ENCODE data around the gene MAP2K6. TPM values are rescaled to one million over a fixed set of nuclear protein-coding genes. Genes with fewer than 3 reads are reported as not detected.

MAP2K6 gene
- total and polyA plus RNA-seq, 2 of the 8 experiments (the other 6 are each of a cell fraction or from before 2014, with no cell fraction given): 11.0 to 44.1 TPM

DNA sequence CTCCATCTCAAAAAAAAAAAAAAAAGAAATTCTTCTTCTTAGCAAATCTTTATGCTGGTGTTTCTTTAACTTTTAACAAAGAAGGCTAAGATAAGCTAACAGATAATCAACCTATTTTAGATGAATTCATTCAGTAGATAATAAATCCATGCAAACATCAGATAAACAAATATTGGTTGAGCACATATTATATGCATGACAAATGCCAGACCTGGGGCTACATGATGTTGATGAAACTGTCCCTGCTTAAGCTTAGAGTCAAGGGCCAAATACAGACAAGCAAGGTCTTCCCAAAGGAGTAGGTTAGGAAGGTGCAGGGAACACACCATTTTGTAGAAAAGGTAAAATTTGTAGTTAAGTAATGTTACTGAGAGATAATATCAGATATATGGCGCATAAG lies 6.7 kb upstream of the MAP2K6 start:
- ChIA-PET POLR2A (ENCODE audit: partially characterized antibody) (no interaction called here), CTCF (ENCODE audit: partially characterized antibody) (interaction anchor here (0.6 to 2.9 kb wide), 7 partner anchors 9 to 871 kb away, joined by 3 to 13 read pairs (median 3); no protein-coding TSS in a partner anchor)
- no peak for TF ChIP-seq HDAC2 (IDR thresholded peaks at IDR 0.05; ENCODE audit: borderline replicate concordance in 1 of 2, low read depth in 2 of 2, low read length in 2 of 2)
- no peak for TF ChIP-seq CBX8 (IDR thresholded peaks at IDR 0.05; ENCODE audit: borderline replicate concordance, low read depth, low read length)
- TF ChIP-seq SIRT6 (IDR thresholded peaks at IDR 0.05; ENCODE audit: low read length): no peak
- TF ChIP-seq EZH2 (IDR thresholded peaks at IDR 0.05; ENCODE audit: low read depth, low read length, severe bottlenecking): no peak
- no peak for TF ChIP-seq PHF8 (conservative IDR thresholded peaks at IDR 0.05; ENCODE audit: low read depth, low read length)
- TF ChIP-seq FOSL1 (IDR thresholded peaks at IDR 0.05; ENCODE audit: insufficient read depth, low read depth, low read length): no peak
- no peak for TF ChIP-seq TAF1 (IDR thresholded peaks at IDR 0.05; ENCODE audit: low read depth, low read length)
- TF ChIP-seq POLR2AphosphoS5 (IDR thresholded peaks at IDR 0.05; ENCODE audit: low read depth, low read length): no peak
- TF ChIP-seq ASH2L (IDR thresholded peaks at IDR 0.05; ENCODE audit: low read length): no peak
- TF ChIP-seq CBX5 (IDR thresholded peaks at IDR 0.05; ENCODE audit: low read depth, low read length): no peak
- TF ChIP-seq, protein P1, sequence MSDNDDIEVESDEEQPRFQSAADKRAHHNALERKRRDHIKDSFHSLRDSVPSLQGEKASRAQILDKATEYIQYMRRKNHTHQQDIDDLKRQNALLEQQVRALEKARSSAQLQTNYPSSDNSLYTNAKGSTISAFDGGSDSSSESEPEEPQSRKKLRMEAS (IDR thresholded peaks at IDR 0.05): no peak
- no peak for TF ChIP-seq TEAD4 (IDR thresholded peaks at IDR 0.05; ENCODE audit: low read depth, low read length)
- no peak for TF ChIP-seq CHD1 (IDR thresholded peaks at IDR 0.05; ENCODE audit: low read depth, low read length)
- no peak for TF ChIP-seq SRF (IDR thresholded peaks at IDR 0.05; ENCODE audit: low read depth, low read length)
- TF ChIP-seq RBBP5 (IDR thresholded peaks at IDR 0.05; ENCODE audit: borderline replicate concordance, low read depth, low read length): no peak

More for the DNA sequence above, 6.7 kb upstream of the MAP2K6 start:
- no peak overlapping the region for H3K56ac ChIP-seq (replicated peaks; ENCODE audit: insufficient read length, low read depth, low read length)
- H3K23me2 ChIP-seq (ENCODE audit: low read depth, low read length): no peaks in the 10 kb centered on the region
- no peaks in the 10 kb centered on the region for H3K27me3 ChIP-seq (replicated peaks in 1 of 4; ENCODE audit: control insufficient read depth in 3 of 4, extremely low read depth in 1 of 4, insufficient read depth in 3 of 4, low read length in 3 of 4)
- H3K4ac ChIP-seq (replicated peaks; ENCODE audit: insufficient read length, low read depth, low read length): no peak overlapping the region
- H4K91ac ChIP-seq (replicated peaks; ENCODE audit: insufficient read length, low read length): no peak overlapping the region
- H4K5ac ChIP-seq (ENCODE audit: insufficient read length, low read depth, low read length): no peak overlapping the region
- no peaks in the 10 kb centered on the region for H3K9me3 ChIP-seq (ENCODE audit: insufficient read depth in 2 of 2, low read depth in 1 of 2, low read length in 1 of 2)
- H2BK20ac ChIP-seq (ENCODE audit: low read length): no peak overlapping the region
- no peaks in the 10 kb centered on the region for H4K20me1 ChIP-seq (replicated peaks in 1 of 2; ENCODE audit: control insufficient read depth in 1 of 2, insufficient read depth in 2 of 2, low read length in 2 of 2)
- H2AK5ac ChIP-seq (ENCODE audit: low read depth, low read length): no peak overlapping the region
- H3K4me2 ChIP-seq (ENCODE audit: insufficient read depth in 1 of 2, low read depth in 2 of 2, low read length in 2 of 2): no peak overlapping the region
- H3K79me2 ChIP-seq (ENCODE audit: control insufficient read depth in 1 of 2, insufficient read depth in 2 of 2, low read length in 2 of 2): no peaks in the 10 kb centered on the region
- H3K36me3 ChIP-seq (ENCODE audit: control insufficient read depth in 2 of 4, insufficient read depth in 4 of 4, low read length in 3 of 4): no peaks in the 10 kb centered on the region
- no peak overlapping the region for H2BK12ac ChIP-seq (ENCODE audit: low read depth, low read length)
- H3K79me1 ChIP-seq (ENCODE audit: low read depth, low read length): no peaks in the 10 kb centered on the region
- peaks cover 0 to 2% (median under 1%) of the 10 kb centered on the region in 4 experiments; a peak in 4 of 7 replicates for H3K4me1 ChIP-seq (replicated peaks in 1 of 4; ENCODE audit: control insufficient read depth in 3 of 4, insufficient read depth in 4 of 4, low read length in 3 of 4)
- H3K23ac ChIP-seq (ENCODE audit: insufficient read length): no peak overlapping the region
- no peak overlapping the region for H3K27ac ChIP-seq (ENCODE audit: low read depth, low read length)
- no peak for DNase-seq (ENCODE audit: low read depth in 1 of 2, low spot score in 2 of 2)
- H2BK120ac ChIP-seq (replicated peaks; ENCODE audit: low read depth, low read length): no peak overlapping the region
- H3K4me3 ChIP-seq (ENCODE audit: extremely low read depth in 1 of 4, insufficient read depth in 2 of 4, low read depth in 3 of 4, low read length in 4 of 4): no peak overlapping the region
- no peak overlapping the region for H2AFZ ChIP-seq (ENCODE audit: low read length)
- no peak overlapping the region for H4K8ac ChIP-seq (ENCODE audit: extremely low read depth, insufficient read depth, low read length)
- no peak overlapping the region for H3K14ac ChIP-seq (ENCODE audit: insufficient read length)
- H3K9ac ChIP-seq (replicated peaks in 1 of 4; ENCODE audit: extremely low read depth in 1 of 4, low read depth in 3 of 4, low read length in 3 of 4): no peak overlapping the region
- 96% methylated on average over 1 of the region's 1 CpG; no CpG with 5 or more reads in 1 of the 2 experiments for WGBS, 2 experiments (ENCODE audit: extremely low coverage in 1 of 2, insufficient coverage in 1 of 2, insufficient read length in 1 of 2, insufficient replicate concordance in 2 of 2, low coverage in 1 of 2, low lambda C conversion rate in 2 of 2, missing lambda C conversion rate in 1 of 2)
- no peak for FAIRE-seq
- H3K18ac ChIP-seq (ENCODE audit: extremely low read depth, low read length): no peak overlapping the region
- H2BK15ac ChIP-seq (ENCODE audit: low read length): no peak overlapping the region
- H2BK5ac ChIP-seq (ENCODE audit: low read depth, low read length): no peak overlapping the region

Data from H1 (cell line).